ENCODE results near the gene LALBA. TPM values are rescaled to one million over a fixed set of nuclear protein-coding genes. Genes with fewer than 3 reads are reported as not detected.
A peak's percentile ranks its signal among the peaks of the same experiment; 100 is the strongest.

LALBA gene
- polyA plus RNA-seq, 2 of the 4 experiments (the other 2 are of a cell fraction): not detected

DNA sequence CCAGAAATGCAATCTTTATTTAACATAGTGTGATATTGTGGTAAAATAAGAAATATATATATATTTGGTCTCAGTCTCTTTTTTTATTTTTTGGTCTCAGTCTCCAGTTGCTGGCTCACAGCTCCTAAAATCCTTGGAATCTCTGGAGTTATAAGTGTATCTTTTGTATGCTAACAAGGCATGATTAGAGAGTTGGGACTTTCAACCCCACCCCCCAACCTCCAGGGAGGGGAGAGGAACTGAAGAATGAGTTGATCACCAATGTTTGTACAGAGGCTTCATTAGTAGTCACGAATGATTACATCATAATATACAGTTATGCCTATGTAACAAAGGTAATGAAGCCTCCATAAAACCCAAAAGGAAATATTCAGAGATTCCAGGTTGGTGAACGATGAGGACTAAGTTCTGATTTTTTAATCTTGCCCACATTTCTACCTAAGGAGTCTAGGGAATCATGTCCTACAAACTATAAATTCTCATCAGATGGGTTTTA is 22.8 kb upstream of the LALBA start (continued):
- TF ChIP-seq, protein P1, sequence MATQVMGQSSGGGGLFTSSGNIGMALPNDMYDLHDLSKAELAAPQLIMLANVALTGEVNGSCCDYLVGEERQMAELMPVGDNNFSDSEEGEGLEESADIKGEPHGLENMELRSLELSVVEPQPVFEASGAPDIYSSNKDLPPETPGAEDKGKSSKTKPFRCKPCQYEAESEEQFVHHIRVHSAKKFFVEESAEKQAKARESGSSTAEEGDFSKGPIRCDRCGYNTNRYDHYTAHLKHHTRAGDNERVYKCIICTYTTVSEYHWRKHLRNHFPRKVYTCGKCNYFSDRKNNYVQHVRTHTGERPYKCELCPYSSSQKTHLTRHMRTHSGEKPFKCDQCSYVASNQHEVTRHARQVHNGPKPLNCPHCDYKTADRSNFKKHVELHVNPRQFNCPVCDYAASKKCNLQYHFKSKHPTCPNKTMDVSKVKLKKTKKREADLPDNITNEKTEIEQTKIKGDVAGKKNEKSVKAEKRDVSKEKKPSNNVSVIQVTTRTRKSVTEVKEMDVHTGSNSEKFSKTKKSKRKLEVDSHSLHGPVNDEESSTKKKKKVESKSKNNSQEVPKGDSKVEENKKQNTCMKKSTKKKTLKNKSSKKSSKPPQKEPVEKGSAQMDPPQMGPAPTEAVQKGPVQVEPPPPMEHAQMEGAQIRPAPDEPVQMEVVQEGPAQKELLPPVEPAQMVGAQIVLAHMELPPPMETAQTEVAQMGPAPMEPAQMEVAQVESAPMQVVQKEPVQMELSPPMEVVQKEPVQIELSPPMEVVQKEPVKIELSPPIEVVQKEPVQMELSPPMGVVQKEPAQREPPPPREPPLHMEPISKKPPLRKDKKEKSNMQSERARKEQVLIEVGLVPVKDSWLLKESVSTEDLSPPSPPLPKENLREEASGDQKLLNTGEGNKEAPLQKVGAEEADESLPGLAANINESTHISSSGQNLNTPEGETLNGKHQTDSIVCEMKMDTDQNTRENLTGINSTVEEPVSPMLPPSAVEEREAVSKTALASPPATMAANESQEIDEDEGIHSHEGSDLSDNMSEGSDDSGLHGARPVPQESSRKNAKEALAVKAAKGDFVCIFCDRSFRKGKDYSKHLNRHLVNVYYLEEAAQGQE (IDR thresholded peaks at IDR 0.05): no peak
- TF ChIP-seq NFE2L2 (conservative IDR thresholded peaks at IDR 0.05; ENCODE audit: low read length) (no peak), RCOR1 (IDR thresholded peaks at IDR 0.05; ENCODE audit: low read depth, low read length) (no peak), CEBPB (IDR thresholded peaks at IDR 0.05) (no peak), ZNF302 (CRISPR knock-in tag; IDR thresholded peaks at IDR 0.05) (no peak), MAFK (IDR thresholded peaks at IDR 0.05; ENCODE audit: partially characterized antibody) (no peak), HOXB13 (CRISPR knock-in tag; IDR thresholded peaks at IDR 0.05; ENCODE audit: low read depth) (no peak), FOXS1 (CRISPR knock-in tag; IDR thresholded peaks at IDR 0.05) (no peak), KDM1A (IDR thresholded peaks at IDR 0.05; ENCODE audit: low read depth) (no peak), ESRRA (IDR thresholded peaks at IDR 0.05; ENCODE audit: borderline replicate concordance, low read length) (no peak)
- TF ChIP-seq, protein P2, sequence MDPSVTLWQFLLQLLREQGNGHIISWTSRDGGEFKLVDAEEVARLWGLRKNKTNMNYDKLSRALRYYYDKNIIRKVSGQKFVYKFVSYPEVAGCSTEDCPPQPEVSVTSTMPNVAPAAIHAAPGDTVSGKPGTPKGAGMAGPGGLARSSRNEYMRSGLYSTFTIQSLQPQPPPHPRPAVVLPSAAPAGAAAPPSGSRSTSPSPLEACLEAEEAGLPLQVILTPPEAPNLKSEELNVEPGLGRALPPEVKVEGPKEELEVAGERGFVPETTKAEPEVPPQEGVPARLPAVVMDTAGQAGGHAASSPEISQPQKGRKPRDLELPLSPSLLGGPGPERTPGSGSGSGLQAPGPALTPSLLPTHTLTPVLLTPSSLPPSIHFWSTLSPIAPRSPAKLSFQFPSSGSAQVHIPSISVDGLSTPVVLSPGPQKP (IDR thresholded peaks at IDR 0.05; ENCODE audit: low read depth, low read length): no peak

DNA sequence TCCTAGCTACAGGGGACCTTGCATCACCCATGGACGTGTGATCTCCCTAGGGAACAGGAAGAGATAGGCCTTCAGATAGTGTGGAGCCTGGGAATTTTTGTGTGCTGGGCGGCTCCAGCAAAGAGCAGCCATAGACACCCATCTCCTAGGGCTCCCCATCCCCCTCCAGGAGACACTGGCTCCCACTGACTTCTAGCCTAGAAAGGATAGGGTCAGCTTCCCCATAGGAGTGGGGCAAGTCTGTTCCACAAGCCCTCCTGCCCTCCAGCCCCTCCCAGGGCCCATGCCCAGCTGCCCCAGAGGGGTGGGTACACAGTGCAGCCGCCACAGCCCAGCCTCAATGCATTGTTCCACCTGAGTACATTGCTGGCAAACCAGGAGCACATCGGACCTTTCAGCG is 16.5 kb upstream of the LALBA start:
- DNase-seq (ENCODE audit: low read depth in 1 of 2, low spot score in 1 of 2) (no peak), FAIRE-seq (no peak), ATAC-seq (no peak)
- Histone ChIP-seq H3K4me1 (no peaks in the 10 kb centered on the region), H3K9me3 (no peaks in the 10 kb centered on the region), H3K27ac (no peak overlapping the region), H3K4me2 (no peak overlapping the region), H3K4me3 (no peak overlapping the region)
- WGBS (ENCODE audit: missing lambda C conversion rate): 49% methylated on average over 5 of the region's 5 CpGs
- ChIA-PET POLR2A (no interaction called here), CTCF (interaction anchor here (1.2 to 1.4 kb wide), 2 partner anchors 32 to 403 kb away, joined by 3 to 5 read pairs; no protein-coding TSS in a partner anchor)
- TF ChIP-seq ESRRA (IDR thresholded peaks at IDR 0.05; ENCODE audit: borderline replicate concordance, low read length) (no peak), JUN (IDR thresholded peaks at IDR 0.05) (no peak), POLR2AphosphoS2 (conservative IDR thresholded peaks at IDR 0.05; ENCODE audit: low read length) (no peak), CEBPB (IDR thresholded peaks at IDR 0.05) (no peak), MAZ (IDR thresholded peaks at IDR 0.05; ENCODE audit: borderline replicate concordance, low read depth, low read length) (no peak)
- TF ChIP-seq, protein P3, sequence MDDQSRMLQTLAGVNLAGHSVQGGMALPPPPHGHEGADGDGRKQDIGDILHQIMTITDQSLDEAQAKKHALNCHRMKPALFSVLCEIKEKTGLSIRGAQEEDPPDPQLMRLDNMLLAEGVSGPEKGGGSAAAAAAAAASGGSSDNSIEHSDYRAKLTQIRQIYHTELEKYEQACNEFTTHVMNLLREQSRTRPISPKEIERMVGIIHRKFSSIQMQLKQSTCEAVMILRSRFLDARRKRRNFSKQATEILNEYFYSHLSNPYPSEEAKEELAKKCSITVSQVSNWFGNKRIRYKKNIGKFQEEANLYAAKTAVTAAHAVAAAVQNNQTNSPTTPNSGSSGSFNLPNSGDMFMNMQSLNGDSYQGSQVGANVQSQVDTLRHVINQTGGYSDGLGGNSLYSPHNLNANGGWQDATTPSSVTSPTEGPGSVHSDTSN (IDR thresholded peaks at IDR 0.05): no peak

DNA sequence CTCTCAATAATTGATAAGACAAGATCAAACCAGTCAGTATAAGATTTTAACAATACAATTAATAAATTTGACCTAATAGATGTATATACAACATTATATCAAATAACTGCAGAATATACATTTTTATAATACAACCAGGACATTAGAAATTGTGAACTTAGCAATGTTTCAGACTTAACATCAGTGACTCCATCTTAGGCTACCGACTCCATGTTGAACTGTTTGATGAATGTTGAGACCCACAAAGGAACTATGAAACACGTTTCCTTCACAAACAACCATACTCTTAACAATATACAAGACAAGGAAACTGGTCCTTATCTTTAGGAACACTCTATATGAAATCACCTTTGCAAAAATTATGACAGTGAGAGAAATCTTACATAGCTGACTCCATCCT is 13.9 kb upstream of the LALBA start:
- 29% methylated on average over 2 of the region's 2 CpGs for WGBS (ENCODE audit: missing lambda C conversion rate)
- peak; percentile 32 for FAIRE-seq
- H3K4me2 ChIP-seq: no peak overlapping the region
- no peaks in the 10 kb centered on the region for H3K4me1 ChIP-seq
- H3K27ac ChIP-seq: no peak overlapping the region
- no peak for DNase-seq (ENCODE audit: low read depth in 1 of 2, low spot score in 1 of 2)
- no peaks in the 10 kb centered on the region for H3K9me3 ChIP-seq
- TF ChIP-seq KDM1A (IDR thresholded peaks at IDR 0.05; ENCODE audit: low read depth) (no peak), MYC (IDR thresholded peaks at IDR 0.05; ENCODE audit: borderline replicate concordance, low read length) (no peak), HOXB13 (CRISPR knock-in tag; IDR thresholded peaks at IDR 0.05; ENCODE audit: low read depth) (no peak), CBX2 (IDR thresholded peaks at IDR 0.05; ENCODE audit: borderline replicate concordance, low read depth) (no peak), HDAC2 (IDR thresholded peaks at IDR 0.05) (no peak), CEBPB (IDR thresholded peaks at IDR 0.05) (no peak)
- TF ChIP-seq, protein P4, sequence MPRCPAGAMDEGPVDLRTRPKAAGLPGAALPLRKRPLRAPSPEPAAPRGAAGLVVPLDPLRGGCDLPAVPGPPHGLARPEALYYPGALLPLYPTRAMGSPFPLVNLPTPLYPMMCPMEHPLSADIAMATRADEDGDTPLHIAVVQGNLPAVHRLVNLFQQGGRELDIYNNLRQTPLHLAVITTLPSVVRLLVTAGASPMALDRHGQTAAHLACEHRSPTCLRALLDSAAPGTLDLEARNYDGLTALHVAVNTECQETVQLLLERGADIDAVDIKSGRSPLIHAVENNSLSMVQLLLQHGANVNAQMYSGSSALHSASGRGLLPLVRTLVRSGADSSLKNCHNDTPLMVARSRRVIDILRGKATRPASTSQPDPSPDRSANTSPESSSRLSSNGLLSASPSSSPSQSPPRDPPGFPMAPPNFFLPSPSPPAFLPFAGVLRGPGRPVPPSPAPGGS (IDR thresholded peaks at IDR 0.05): no peak
- TF ChIP-seq, protein P3 (IDR thresholded peaks at IDR 0.05): no peak
- no peak overlapping the region for H3K4me3 ChIP-seq
- no peak for ATAC-seq
- ChIA-PET CTCF (interaction anchor here (1.3 to 1.6 kb wide), 2 partner anchors 29 to 40 kb away, joined by 3 read pairs; no protein-coding TSS in a partner anchor), POLR2A (no interaction called here)
